Gastroesophageal sphincter (tissue), 4 donors: ENCODE data around the gene NRG2. TPM values are rescaled to one million over a fixed set of nuclear protein-coding genes. Genes with fewer than 3 reads are reported as not detected.

Experiments used
- ATAC-seq: fragments of 150-250 bp; one replicate; pipeline ENCODE4 v1.9.1; 2016; ENCODE audit warnings: mild to moderate bottlenecking, moderate library complexity
- H3K27ac ChIP-seq, 4 donors: fragments of 200-600 bp; sonication (generic) in 3 of 4; 1 replicate in 3 of 4; 2 replicates in 1 of 4; pipeline ENCODE4 v1.5.1; 2016 to 2019
- H3K27me3 ChIP-seq: fragments of 200-600 bp; sonication (generic); one replicate; pipeline ENCODE4 v1.5.1; 2019
- H3K36me3 ChIP-seq, 2 donors: fragments of 200-600 bp; sonication (generic); one replicate each; pipeline ENCODE4 v1.5.1; 2019; ENCODE audit warnings: control low read depth in 1 of 2
- H3K4me1 ChIP-seq, 3 donors: fragments of 200-600 bp; sonication (generic); 1 replicate in 2 of 3; 2 replicates in 1 of 3; pipeline ENCODE4 v1.5.1; 2016 to 2019; ENCODE audit warnings: control low read depth in 2 of 3
- H3K4me3 ChIP-seq, 2 donors: fragments of 200-600 bp; sonication (generic); one replicate each; pipeline ENCODE4 v1.5.1; 2019; ENCODE audit warnings: mild to moderate bottlenecking in 1 of 2, moderate library complexity in 1 of 2
- H3K9me3 ChIP-seq, 3 donors: fragments of 200-600 bp; sonication (generic); one replicate each; pipeline ENCODE4 v1.5.1; 2017 to 2019; ENCODE audit warnings: control low read depth in 2 of 3
- CTCF ChIP-seq, 4 experiments: fragments of 200-600 bp in 2 of 4; fragments of 450-650 bp in 2 of 4; sonication (generic) in 1 of 4; IDR thresholded peaks; one replicate each; pipeline ENCODE4 v1.5.1; 2017 to 2019; ENCODE audit warnings: antibody characterized with exemption in 4 of 4, mild to moderate bottlenecking in 2 of 4, moderate library complexity in 2 of 4
- EP300 ChIP-seq: sonication (generic); formaldehyde crosslinking; IDR thresholded peaks from one replicate; pipeline ENCODE4 v1.6.1; 2017; ENCODE audit warnings: antibody characterized with exemption, mild to moderate bottlenecking
- POLR2A ChIP-seq, 2 donors: fragments of 450-650 bp; IDR thresholded peaks; one replicate each; pipeline ENCODE4 v1.6.1; 2017; ENCODE audit warnings: antibody characterized with exemption in 2 of 2, mild to moderate bottlenecking in 2 of 2, moderate library complexity in 1 of 2
- POLR2AphosphoS5 ChIP-seq: sonication (generic); formaldehyde crosslinking; IDR thresholded peaks from one replicate; pipeline ENCODE4 v1.6.1; 2017; ENCODE audit warnings: antibody characterized with exemption
- WGBS, 2 donors: methylation state at CpG; one replicate each; pipeline ENCODE4 v1.1.5; 2018; ENCODE audit warnings: low coverage in 1 of 2; 5-methylcytosine and 5-hydroxymethylcytosine counted together
- total RNA-seq, 4 donors: library from RNA; depleted of rRNA; stranded (reverse); fragments of >200 nt; gene quantifications; one replicate each; pipeline ENCODE4 v1.1.0, GENCODE V29; 2016

Gene NRG2
- total RNA-seq, 4 donors from 2014 or later = 3.2 to 7.6 (median 5.1) TPM

GRCh38 chr5:139882961-139883539 is 160.0 kb downstream of the NRG2 start:
- Histone ChIP-seq H3K4me1 (peaks cover 0 to 54% (median 11%) of the 10 kb centered on the region in 3 donors), H3K27me3 (no peaks in the 10 kb centered on the region), H3K27ac (no peak overlapping the region), H3K4me3 (no peak overlapping the region), H3K9me3 (no peaks in the 10 kb centered on the region), H3K36me3 (peaks cover 0 to 20% of the 10 kb centered on the region in 2 donors)
- no peak for ATAC-seq
- WGBS, 2 donors = 40 to 77% methylated on average over 1 to 3 of the region's 10 CpGs
- no peak for TF ChIP-seq POLR2A (IDR thresholded peaks at IDR 0.05)
- TF ChIP-seq CTCF (IDR thresholded peaks at IDR 0.05) = no peak
- TF ChIP-seq EP300 = no peak
- no peak for TF ChIP-seq POLR2AphosphoS5

GRCh38 chr5:139882316-139882715 is 160.8 kb downstream of the NRG2 start:
- Histone ChIP-seq H3K27ac (no peak overlapping the region), H3K27me3 (no peaks in the 10 kb centered on the region), H3K4me1 (peaks cover 0 to 54% (median 11%) of the 10 kb centered on the region in 3 donors), H3K36me3 (peaks cover 0 to 20% of the 10 kb centered on the region in 2 donors), H3K9me3 (no peaks in the 10 kb centered on the region), H3K4me3 (no peak overlapping the region)
- 86% methylated on average over 1 of the region's 3 CpGs; no CpG with 5 or more reads in 1 of the 2 donors for WGBS, 2 donors
- ATAC-seq = no peak
- no peak for TF ChIP-seq POLR2AphosphoS5
- TF ChIP-seq EP300 = no peak
- no peak for TF ChIP-seq CTCF (IDR thresholded peaks at IDR 0.05)
- TF ChIP-seq POLR2A (IDR thresholded peaks at IDR 0.05) = no peak

- Histone ChIP-seq H3K9me3 (no peaks in the 10 kb centered on the region), H3K4me3 (no peak overlapping the region), H3K4me1 (peaks cover 0 to 54% (median 11%) of the 10 kb centered on the region in 3 donors), H3K27ac (peak overlapping the region in 3 of 4 donors; percentile 65 to 78 (median 72)), H3K36me3 (peaks cover 0 to 9% of the 10 kb centered on the region in 2 donors), H3K27me3 (no peaks in the 10 kb centered on the region)
- 78 to 80% methylated on average over 1 to 4 of the region's 5 CpGs for WGBS, 2 donors
- TF ChIP-seq POLR2A (IDR thresholded peaks at IDR 0.05) = no peak
- no peak for ATAC-seq
These were observed 161.9 kb downstream of the NRG2 start for GRCh38 chr5:139881143-139881733.

GRCh38 chr5:139880416-139881142 is 162.5 kb downstream of the NRG2 start:
- ATAC-seq = no peak
- 0 to 7% methylated on average over 2 of the region's 18 CpGs for WGBS, 2 donors

More at GRCh38 chr5:139880416-139881142, 162.5 kb downstream of the NRG2 start:
- Histone ChIP-seq H3K4me3 (no peak overlapping the region), H3K4me1 (peaks cover 0 to 54% (median 11%) of the 10 kb centered on the region in 3 donors), H3K27ac (peak overlapping the region in 3 of 4 donors; percentile 65 to 78 (median 72)), H3K9me3 (no peaks in the 10 kb centered on the region), H3K27me3 (no peaks in the 10 kb centered on the region), H3K36me3 (peaks cover 0 to 4% of the 10 kb centered on the region in 2 donors)
- TF ChIP-seq CTCF (IDR thresholded peaks at IDR 0.05) (no peak), POLR2AphosphoS5 (no peak), EP300 (no peak), POLR2A (IDR thresholded peaks at IDR 0.05) (no peak)
